Caki2 (cell line): ENCODE measurements around the gene RFXANK. TPM values are rescaled to one million over a fixed set of nuclear protein-coding genes. Genes with fewer than 3 reads are reported as not detected.
"Not testable (repeated sequence)": the region's sequence is repeated elsewhere in the genome, so short reads cannot be mapped to it uniquely, and the experiment has no call there.

Experiments
- DNase-seq: peaks from one replicate; pipeline ENCODE4 v3.0.0-alpha.2; 2015; ENCODE audit warnings: low read depth
- in situ Hi-C: cut with HindIII; loops from 2 replicates; pipeline ENCODE4 v1.10.0; 2016; ENCODE audit warnings: low sequenced_read_pairs, low pct_unique_long_range_greater_than_20kb, mixed read lengths
- total RNA-seq: library from RNA; depleted of rRNA; stranded (reverse); fragments of >200 nt; shearing (Covaris generic); gene quantifications from 2 replicates; pipeline ENCODE4 v1.2.3, GENCODE V29; 2014; ENCODE audit warnings: low replicate concordance; rRNA removed

RFXANK gene, protein sequence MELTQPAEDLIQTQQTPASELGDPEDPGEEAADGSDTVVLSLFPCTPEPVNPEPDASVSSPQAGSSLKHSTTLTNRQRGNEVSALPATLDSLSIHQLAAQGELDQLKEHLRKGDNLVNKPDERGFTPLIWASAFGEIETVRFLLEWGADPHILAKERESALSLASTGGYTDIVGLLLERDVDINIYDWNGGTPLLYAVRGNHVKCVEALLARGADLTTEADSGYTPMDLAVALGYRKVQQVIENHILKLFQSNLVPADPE
- total RNA-seq: 81.8 and 96.2 TPM in 2 replicates

DNA sequence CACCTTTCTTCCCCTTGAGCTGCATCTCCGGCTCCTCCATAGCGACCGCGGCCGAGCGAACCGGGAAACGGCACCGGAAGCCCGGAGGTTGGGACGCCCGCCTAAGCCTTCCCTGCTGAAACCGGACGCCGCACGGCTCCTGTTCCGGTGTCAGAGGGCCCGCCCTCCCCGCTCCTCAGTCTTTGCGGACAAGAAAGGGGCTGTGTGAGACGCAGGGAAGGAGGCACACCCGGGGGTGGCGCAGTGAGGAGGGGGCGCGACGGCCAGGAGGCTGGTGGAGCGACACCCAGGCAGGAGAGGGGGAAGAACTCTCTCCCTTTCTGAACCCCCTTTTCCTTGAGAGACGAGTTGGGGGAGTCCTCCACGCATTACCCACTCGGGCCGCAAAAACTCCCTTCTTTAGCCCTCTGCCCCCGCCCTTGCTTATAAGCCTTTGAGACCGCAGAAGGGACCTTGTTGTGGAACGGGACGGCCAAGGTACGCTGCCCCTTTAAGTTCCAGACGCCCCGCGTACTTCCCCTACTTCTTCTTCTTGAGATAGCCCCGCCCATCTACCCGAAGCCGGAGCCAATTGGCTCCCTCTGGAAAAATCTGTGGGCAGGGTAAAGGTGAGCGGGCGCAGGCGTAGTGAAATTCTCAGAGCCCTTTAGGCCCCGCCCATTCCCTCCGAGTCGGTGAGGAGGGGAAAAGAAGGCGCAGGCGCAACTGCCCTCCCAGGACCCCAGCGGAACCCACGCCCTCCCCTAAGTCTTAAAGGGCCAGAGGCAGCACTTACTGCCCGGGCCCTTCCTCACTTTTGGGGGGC lies at the start of gene RFXANK, which contains the start of gene BORCS8:
Gene RFXANK, plus strand, starts transcription at position 181 of the 805 bp plus-strand sequence. CDS start 1,689 bp downstream, outside the sequence.
Gene BORCS8, minus strand, starts transcription at position 75 of the 805 bp plus-strand sequence. Its CDS starts 35 bp downstream, at position 40.
- in situ Hi-C loops: no loop called here
- DNase-seq: peak; percentile 100

DNA sequence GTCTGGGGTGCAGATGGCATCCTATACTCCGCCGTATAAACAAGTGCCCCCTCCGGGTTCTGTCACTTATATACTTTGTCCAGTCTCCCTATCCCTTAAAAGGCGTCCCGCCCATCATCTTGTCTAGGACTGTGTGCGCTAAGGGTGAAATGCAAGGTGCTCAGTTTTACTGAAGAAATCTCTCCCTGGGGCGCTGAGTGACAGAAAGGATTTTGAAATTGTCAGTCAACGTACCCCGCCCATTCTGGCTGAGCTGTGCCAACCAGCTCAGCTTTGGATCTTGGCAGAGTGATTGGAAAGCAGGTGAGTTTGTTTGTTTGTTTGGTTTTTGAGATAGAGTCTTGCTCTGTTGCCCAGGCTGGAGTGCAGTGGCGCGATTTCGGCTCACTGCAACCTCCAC lies 49.7 kb upstream of the RFXANK start:
- in situ Hi-C loops: no loop called here
- no peak for DNase-seq

DNA sequence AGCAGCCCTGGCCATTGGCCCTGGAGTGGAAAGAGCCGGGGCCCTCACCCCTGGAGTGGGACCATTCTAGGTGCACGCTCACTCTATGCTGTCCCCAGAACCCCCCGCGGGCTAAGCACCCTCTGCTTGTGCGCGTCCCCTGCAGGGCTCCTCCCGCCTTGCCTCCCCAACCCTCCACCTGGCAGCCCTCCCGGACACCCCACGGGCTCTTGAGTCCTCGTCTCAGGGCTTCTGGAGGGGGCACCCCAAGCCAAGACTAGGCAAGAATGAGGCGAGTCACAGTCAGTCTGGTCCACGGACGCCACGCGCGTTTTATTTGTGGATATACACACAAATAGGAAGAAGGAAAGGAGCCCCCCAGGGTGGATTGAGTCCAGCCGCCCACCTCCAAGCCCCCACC lies 46.8 kb upstream of the RFXANK start:
- in situ Hi-C loops: no loop called here
- DNase-seq: no peak

DNA sequence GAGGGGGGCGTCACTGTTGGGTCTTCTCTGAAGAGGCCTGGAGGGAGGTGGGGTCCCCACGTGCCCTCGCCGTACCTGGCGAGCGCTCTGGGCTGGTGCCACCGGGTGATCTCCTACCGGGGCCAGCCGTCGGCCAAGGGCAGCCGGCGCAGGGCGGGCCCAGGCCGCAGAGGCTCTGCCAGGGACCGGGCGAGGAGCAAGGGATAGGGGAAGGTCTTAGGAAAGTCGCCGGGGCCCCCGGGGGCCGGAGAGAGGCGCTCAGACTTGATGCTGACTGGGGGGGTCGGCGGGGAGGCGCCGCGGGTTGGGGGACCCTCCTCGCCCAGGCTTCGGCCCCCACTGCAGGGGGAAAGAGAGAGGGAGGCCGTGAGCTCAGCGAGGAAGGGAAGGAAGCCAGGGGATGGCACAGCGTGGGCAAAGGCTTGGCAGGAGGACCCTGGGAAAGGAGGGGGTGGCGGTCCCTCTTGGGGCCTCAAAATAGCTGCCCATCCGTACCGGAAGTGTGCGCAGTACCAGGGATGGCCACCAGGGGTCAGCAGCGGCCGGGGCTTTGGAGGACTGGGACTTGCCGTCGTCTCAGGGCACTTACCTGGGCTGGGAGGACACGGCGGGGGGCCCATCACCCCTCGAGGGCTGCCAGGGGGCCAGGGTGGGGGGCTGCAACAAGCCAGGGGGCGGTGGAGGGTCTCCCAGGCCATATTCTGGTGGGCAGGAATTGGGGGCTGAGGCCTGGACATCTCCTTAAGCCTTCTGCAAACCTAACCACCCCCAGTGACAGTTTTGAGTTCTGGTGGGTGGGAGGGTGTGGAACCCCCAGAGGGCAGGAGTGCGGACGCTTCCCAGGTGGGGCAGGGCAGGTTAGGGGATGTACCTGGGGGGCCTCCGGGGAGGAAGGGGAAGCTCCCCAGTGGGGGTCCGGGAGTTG lies 46.1 kb upstream of the RFXANK start:
- in situ Hi-C loops: no loop called here
- DNase-seq: peak; percentile 49

DNA sequence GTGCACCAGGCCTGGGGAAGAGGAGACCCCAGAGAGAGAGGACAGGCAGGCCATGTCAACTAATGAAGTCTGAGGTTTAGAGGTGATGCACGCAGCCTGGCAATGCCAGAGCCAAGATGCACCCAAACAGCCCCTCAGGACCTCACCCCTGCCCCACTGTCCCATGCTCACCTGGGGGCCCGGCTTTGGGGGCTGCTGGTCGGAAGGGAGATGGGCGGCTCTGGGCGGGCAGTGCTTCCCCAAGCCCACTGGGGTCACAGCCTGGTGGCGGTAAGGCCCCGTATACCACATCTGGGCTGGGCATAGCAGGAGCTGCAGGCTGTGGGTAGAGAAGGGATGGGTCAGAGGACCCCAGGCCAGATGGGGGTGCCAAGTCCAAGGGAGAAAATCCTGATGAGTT lies 45.2 kb upstream of the RFXANK start:
- in situ Hi-C loops: no loop called here
- no peak for DNase-seq

DNA sequence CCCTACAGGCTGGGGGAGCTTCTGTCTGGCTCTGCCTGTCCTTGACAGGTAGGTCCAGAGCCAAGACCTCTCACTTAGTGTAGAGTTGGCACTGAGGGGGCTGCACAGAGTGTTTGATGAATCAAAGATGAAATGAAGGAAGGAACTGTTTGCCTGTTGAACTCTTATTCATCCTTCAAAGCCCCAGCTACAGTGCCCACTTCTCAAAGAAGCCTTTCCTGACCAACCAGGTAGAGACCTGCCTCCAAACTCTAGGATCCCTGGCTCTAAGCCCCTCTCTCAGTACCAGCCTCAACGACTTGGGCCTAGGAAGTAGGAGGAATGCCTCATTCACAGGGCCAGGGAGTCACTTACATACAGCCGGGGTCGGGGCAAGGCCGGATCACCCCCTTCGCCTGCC lies 44.7 kb upstream of the RFXANK start:
- in situ Hi-C loops: no loop called here
- no peak for DNase-seq

DNA sequence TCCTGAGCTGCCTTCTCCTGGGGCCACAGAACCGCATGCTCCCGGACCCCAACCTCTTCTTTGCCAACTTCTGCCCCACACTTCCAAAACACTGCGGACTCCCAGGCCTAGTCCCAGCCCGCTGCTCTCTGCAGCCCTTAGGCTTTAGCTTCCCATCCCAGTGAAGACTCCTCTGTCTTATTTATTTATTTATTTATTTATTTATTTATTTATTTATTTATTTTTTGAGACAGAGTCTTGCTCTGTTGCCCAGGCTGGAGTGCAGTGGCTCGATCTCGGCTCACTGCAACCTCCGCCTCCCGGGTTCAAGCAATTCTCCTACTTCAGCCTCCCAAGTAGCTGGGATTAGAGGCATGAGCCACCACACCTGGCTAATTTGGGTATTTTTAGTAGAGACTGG lies 43.6 kb upstream of the RFXANK start:
- in situ Hi-C loops, DNase-seq: not testable (repeated sequence)

DNA sequence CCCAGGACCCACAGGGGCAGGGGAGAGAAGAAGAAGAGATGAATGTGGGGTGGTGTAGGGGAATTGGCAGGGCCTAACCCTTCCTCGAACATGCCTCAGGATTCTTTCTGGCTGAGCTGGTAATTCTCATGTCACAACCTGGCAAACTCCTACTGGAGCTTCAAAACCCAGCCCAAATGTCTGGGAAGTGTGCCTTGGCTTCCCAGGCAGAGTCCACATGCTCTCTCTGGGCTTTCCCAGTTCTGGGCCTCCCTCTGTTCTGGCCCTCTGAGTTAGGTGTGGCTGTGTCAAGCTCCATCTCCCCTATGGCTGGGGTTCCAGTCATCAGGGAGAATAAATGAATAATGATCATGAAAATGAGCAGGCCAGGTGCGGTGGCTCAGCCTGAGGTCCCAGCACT lies 42.6 kb upstream of the RFXANK start:
- in situ Hi-C loops: no loop called here
- no peak for DNase-seq

DNA sequence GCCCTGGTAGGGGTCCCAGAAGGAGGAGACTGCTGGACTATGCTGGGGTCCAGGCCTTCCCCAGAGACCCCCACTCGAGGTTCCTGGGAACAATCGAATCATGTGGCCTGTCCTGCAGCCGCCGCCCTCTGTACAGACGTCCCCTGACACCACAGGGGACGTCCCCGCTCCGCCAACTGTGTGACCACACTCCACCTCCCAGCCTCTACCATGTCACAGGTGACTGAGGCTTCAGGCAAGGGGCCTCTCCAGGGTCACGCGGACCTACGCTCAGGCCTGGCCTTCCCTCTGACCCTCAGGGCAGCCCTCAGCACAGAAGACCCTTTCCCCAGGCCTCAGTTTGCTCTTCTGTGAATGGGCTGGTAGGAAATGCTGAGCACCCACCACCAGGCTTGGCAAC lies 40.6 kb upstream of the RFXANK start:
- in situ Hi-C loops: no loop called here
- DNase-seq: no peak

DNA sequence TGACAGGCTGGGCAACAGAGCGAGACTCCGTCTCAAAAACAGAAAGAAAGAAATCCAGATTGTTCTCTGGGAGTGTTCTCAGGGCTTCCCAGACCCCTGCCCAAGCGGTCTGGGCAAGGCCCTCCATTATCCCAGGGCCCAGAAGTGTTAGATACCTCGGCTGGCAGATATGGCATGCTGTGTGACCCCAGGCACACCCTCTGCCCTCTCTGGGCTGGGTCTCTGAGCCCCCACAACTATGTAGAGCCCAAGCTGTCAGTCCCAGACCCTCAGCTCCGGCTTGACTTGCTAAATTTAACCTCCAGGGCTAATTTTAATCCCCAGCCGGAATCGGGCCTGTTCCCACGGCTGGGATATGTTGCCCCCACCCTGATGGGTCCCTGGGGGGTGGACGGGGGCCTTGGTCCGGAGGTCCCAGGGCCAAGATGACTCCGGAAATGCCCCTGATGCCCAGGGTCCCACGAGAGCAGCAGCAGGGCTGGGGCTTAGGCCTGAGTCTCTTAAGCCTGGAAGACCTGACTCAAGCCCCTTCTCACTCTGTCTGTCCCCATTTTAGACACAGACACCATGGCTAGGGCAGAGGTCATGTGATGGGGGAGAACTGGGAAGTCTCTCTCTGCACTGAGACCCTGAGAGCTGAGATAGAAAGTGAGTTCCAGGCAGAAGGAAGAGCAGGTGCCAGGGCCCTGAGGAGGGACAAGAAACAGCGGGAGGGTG lies 39.2 kb upstream of the RFXANK start:
- in situ Hi-C loops: no loop called here
- DNase-seq: no peak

DNA sequence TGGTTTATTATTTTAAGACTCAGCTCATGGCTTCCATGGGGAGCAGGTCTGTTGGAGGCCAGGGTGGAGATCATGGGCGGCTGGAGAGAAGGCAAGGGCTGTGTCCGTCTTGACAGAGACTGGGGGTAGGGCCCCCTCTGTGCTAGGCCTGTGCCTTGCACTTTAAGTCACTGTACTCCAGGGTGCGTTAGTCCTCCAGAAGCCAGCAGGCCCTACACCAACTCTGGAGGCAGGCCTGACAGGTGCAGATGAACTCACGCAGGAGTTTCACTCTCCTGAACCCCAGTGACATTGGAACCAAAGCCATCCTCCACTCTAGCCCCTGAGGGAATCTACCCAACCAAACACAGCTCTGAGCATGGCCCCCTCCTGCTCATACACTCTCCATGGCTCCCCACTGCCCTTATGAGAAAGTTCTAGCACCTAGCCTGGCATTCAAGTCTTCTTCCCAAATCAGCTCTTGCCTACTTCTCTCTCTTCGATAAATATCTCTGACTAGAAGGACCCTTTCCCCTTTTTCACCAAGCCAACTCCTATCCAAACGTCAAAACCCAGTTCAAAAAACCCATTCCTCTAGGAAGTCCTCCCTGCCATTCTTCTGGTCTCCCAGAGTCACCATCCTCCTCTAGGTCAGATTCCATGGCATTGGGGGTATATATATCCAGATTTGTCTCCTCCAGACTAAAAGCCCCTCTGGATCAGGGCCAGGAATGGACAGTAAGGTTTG lies 37.1 kb upstream of the RFXANK start:
- in situ Hi-C loops: no loop called here
- no peak for DNase-seq

DNA sequence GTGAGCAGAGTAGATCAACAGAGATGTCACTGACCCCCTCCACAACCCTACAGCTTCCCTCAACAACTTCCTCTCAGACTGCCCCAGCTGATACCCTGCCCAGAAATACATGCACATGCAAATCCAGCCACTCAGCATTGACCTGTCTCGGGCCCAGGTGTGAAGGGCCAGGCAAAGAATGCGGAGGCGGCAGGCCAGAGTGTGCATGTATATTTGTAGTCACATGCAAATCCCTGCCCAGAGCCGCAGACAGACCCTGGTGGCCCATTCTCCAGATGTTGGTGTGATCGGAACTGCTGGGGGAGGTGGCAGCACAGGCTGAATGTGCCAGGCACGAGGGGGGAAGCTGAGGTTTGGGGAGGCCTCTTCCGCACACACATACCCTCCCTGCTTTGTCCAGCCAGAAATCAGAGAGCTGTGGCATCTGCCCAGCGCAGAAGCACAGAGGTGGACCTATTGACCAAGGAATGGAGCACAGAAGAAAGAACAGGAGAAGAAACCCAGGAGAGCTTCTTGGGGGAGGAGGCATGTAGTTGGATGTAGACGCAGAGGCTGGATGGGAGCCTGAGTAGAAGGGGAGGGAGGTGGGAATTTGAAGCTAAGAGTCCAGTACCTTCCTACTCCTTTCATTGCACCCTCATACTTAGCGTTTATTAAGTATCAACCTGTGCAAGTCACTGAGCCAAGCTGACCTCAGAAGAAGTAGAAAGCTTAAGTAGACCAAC lies 36.4 kb upstream of the RFXANK start:
- in situ Hi-C loops: no loop called here
- no peak for DNase-seq

DNA sequence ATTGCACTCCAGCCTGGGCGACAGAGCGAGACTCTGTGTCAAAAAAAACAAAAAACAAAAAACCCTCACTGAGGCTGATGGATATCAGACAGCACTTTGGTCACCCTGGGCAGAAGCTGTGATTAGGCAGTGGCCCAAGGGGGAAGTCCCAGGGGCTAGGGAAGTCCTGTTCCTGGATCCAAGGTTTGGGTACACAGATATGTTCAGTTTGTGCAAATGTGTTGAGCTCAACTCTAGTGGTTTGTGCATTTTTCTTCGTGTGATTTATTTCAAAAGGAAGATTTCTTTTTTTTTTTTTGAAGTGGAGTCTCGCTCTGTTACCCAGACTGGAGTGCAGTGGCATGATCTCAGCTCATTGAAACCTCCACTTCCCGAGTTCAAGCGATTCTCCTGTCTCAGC lies 34.2 kb upstream of the RFXANK start:
- no peak for DNase-seq
- in situ Hi-C loops: no loop called here

DNA sequence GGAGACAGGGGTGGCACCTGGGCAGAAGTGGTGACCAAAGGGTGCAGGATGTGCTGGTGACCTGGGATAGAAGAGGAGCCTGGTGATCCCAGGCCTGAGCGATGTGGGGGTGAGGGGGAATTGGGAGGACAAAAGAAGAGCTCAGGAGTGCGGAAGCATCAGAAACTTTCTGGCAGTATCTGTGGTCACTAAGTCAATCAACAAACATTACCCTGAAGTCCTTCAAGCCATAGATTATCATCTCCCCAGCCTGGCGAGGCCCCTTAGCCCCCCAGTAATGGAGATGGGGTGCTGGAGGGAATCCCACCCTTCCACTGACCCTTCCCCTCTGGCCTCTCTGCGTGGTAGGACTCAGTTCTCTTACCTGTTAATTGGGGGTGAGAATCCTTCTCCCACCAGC lies 32.5 kb upstream of the RFXANK start:
- in situ Hi-C loops: no loop called here
- no peak for DNase-seq

DNA sequence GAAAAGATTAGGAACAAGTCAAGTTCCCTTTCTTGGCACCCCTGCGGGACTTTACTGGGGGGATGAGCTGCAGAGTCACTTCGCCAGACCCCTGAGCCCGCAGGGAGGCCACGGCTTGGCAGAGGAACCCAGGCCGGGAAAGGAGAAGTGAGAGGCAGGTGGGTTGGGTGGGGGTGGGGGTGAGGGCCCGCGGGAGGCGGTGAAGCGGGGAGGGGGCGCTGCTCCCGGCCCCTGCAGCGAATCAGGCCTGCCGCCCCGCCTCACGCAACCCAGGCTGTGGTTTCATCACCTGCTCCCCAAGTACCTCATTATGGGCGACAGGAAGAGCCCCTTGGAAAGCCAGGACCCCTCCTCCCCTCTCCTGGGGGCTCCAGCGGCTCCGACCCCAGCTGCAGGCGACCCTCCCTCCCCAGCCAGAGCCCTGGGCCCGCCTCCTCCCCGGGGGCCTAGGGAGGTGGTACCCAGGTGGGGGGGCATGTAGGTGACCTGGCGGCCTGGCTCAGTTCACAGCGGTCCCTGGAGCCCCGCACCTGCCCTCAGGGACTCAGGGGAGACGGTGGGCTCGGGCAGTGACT lies 31.5 kb upstream of the RFXANK start:
- no peak for DNase-seq
- in situ Hi-C loops: no loop called here

DNA sequence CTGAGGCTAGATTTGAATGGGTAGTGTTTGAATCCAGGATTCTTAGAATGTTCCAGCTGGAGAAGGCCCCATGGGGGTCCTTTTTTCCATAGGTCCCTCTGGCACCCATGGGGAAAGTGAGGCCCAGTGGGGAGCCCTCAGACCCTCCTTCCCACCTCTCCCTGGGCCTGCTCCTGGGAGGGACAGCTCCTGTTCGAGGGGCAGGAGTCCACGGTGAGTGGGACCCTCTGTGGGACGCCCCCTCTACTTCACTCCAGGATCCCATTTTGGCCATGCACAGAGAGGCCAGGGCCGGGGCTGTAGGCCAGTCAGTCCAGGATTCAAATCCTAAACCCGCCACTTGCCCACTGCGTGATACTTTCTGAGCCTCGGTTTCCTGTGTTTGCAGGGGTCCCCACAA lies 29.6 kb upstream of the RFXANK start:
- in situ Hi-C loops: no loop called here
- no peak for DNase-seq

DNA sequence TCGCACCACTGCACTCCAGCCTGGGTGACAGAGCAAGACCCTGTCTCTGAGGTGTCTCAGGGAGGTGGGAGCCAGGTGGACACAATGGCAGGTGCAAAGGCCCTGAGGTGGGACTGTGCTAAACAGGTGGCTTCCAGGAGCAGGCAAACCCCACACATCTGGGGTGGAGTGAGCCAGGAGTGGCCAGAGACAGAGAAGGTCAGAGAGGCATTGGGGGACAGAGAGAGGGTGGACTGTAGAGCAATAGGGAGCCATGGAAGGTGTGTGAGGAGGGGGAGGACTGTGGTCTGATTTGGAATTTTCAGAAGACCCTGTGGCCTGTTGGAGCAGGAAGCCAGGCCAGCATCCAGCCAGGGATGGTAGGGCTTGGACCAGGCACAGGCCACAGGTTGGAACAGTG lies 26.7 kb upstream of the RFXANK start:
- DNase-seq: no peak
- in situ Hi-C loops: no loop called here
